COLO829 (cell line): ENCODE measurements around the gene RAD1.

Experiments used
- DNase-seq: peaks from one replicate; pipeline ENCODE4 v3.0.0; 2012; ENCODE audit warnings: low spot score

RAD1 gene

GRCh38 chr5:34916518-34916917, 1.2 kb upstream of the RAD1 start:
- no peak for DNase-seq

GRCh38 chr5:34915856-34916192, 520 bp upstream of the RAD1 start:
- no peak for DNase-seq

GRCh38 chr5:34914671-34915138, 599 bp downstream of the RAD1 start:
- DNase-seq: no peak

- no peak for DNase-seq
Measured at GRCh38 chr5:34913072-34913471, 2.2 kb downstream of the RAD1 start.

GRCh38 chr5:34905564-34905963, 9.7 kb downstream of the RAD1 start:
- DNase-seq: no peak

GRCh38 chr5:34903260-34903659, 12.0 kb downstream of the RAD1 start:
- DNase-seq: no peak

- DNase-seq: no peak
Measured at GRCh38 chr5:34900652-34901051, 14.7 kb downstream of the RAD1 start.

GRCh38 chr5:34899066-34899465, 16.2 kb downstream of the RAD1 start:
- no peak for DNase-seq

- DNase-seq: peak; percentile 54
Measured at GRCh38 chr5:34898258-34898895, 16.9 kb downstream of the RAD1 start.

- no peak for DNase-seq
Measured at GRCh38 chr5:34897646-34898045, 17.7 kb downstream of the RAD1 start.

- DNase-seq: no peak
Measured at GRCh38 chr5:34895641-34896419, 19.5 kb downstream of the RAD1 start.

GRCh38 chr5:34894716-34895115, 20.6 kb downstream of the RAD1 start:
- no peak for DNase-seq

GRCh38 chr5:34892414-34892813, 22.9 kb downstream of the RAD1 start:
- DNase-seq: no peak

GRCh38 chr5:34891981-34892380, 23.3 kb downstream of the RAD1 start:
- DNase-seq: no peak

GRCh38 chr5:34889394-34889793, 25.9 kb downstream of the RAD1 start:
- DNase-seq: no peak

- DNase-seq: no peak
Measured at GRCh38 chr5:34886392-34887119, 28.7 kb downstream of the RAD1 start.

GRCh38 chr5:34881246-34881645, 34.1 kb downstream of the RAD1 start:
- DNase-seq: peak; percentile 64

GRCh38 chr5:34876275-34876674, 39.0 kb downstream of the RAD1 start:
- no peak for DNase-seq

- DNase-seq: no peak
Measured at GRCh38 chr5:34870382-34870781, 44.9 kb downstream of the RAD1 start.

- no peak for DNase-seq
Measured at GRCh38 chr5:34869256-34869655, 46.0 kb downstream of the RAD1 start.

- no peak for DNase-seq
Measured at GRCh38 chr5:34868791-34869190, 46.5 kb downstream of the RAD1 start.

GRCh38 chr5:34867660-34868059, 47.6 kb downstream of the RAD1 start:
- no peak for DNase-seq

GRCh38 chr5:34866989-34867471, 48.3 kb downstream of the RAD1 start:
- no peak for DNase-seq
